OCI-LY3 (cell line): ENCODE measurements around the gene RDH13.

ENCODE experiments used
- CTCF ChIP-seq: fragments of 200-600, 300-600 bp; sonication (generic); IDR thresholded peaks from 2 replicates; pipeline ENCODE4 v1.5.1; 2014; ENCODE audit warnings: antibody characterized with exemption, low read length, low read depth
- EZH2phosphoT487 ChIP-seq: fragments of 200-600 bp; shearing (Covaris generic); IDR thresholded peaks from 2 replicates; pipeline ENCODE4 v1.6.1; 2018; ENCODE audit warnings: antibody characterized with exemption, mixed run types, low read depth

DNA sequence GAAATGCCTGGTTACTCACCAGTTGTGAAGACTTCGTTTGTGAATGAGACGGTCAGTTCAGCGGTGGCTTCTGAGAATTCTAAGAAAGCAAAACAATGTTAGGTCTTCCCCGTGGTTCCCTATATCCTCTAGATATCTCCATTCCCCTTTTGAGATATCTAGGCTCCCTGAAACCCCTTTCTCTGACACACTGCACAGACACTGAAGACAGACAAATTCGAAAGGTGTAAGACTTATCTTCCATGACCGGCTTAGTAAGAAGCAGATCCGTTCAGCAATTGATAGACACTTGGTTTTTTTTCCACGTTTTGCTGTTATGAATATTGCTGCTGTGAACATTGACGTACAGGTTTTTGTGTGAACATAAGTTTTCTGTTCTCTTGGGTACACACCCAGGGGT is 44.3 kb downstream of the RDH13 start:
- TF ChIP-seq CTCF (no peak), EZH2phosphoT487 (no peak)
